ENCODE measurements around the gene GLT1D1.
A peak's percentile ranks its signal among the peaks of the same experiment; 100 is the strongest.

Gene GLT1D1

DNA sequence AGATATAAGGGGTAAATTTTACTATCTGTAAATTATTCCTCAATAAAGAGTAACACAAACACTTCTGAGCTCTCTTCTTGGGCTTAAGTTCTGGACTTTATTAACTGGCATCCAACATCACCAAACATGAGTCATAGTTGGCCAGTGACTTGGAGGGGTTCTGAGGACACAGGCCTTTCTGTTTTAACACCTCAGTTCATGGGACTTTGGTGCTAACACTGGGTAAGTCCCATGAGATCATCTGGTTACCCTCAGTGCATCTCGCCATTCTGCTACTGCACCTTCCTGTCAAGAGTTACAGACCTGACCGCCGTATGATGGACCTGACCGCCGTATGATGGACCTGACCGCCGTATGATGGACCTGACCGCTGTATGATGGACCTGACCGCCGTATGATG, 39.4 kb upstream of the GLT1D1 start:
- Histone ChIP-seq H3K4me1 (ENCODE audit: control insufficient read depth, insufficient read depth, low read length, poor library complexity, severe bottlenecking) (peaks cover 25% of the 10 kb centered on the region), H3K36me3 (ENCODE audit: control insufficient read depth, insufficient read depth, low read length) (peaks cover 43% of the 10 kb centered on the region), H3K27ac (ENCODE audit: low read depth, low read length, severe bottlenecking) (no peak overlapping the region), H3K9me3 (ENCODE audit: control insufficient read depth, low read length) (no peaks in the 10 kb centered on the region), H3K4me3 (ENCODE audit: extremely low read depth, insufficient read depth, low read length, poor library complexity, severe bottlenecking) (no peak overlapping the region)
- WGBS, 2 experiments (ENCODE audit: insufficient coverage in 2 of 2) = 77 to 78% methylated on average over 10 of the region's 10 CpGs

DNA sequence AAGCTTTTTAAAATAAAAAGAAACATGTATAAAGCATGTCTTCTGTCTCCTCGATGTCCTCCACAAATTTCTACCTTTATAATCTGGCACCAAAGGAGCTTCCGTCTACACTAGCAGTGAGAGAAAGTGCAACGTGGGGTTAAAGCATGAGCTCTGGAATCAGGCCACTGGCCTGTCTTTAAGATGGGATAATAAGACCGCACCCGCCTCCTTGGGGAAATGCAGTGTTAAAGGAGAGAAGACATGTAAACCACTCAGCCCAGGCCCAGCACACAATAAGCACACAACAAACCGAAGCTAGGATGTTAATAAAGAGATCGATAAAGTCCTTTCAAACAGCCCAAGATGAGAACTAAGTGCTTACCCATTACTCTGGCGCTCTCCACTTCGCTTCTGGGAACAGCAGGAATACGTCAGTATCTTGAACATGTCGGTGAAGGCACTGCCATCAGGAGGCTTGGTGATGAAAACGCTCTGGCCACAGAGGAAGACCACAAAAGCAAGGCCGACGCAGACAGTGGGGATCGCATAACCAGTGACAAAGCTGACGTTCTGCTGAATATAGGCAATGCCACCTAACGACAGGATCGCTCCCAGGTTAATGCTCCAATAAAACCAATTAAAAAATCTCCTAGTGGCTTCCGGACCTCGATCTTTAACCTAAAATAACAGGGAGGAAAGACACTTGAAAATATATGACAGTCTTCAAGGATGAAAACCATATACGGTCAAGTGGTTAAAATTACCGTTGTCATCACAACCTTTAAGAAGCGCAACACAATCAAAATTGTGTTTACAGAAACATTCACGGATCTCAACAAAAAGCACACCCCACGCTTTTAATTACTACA, 38.6 kb upstream of the GLT1D1 start:
- WGBS, 2 experiments (ENCODE audit: insufficient coverage in 2 of 2) = 93 to 94% methylated on average over 16 to 21 of the region's 25 CpGs
- Histone ChIP-seq H3K4me1 (ENCODE audit: control insufficient read depth, insufficient read depth, low read length, poor library complexity, severe bottlenecking) (peaks cover 25% of the 10 kb centered on the region), H3K27ac (ENCODE audit: low read depth, low read length, severe bottlenecking) (no peak overlapping the region), H3K4me3 (ENCODE audit: extremely low read depth, insufficient read depth, low read length, poor library complexity, severe bottlenecking) (no peak overlapping the region), H3K36me3 (ENCODE audit: control insufficient read depth, insufficient read depth, low read length) (peaks cover 36% of the 10 kb centered on the region), H3K9me3 (ENCODE audit: control insufficient read depth, low read length) (no peaks in the 10 kb centered on the region)

DNA sequence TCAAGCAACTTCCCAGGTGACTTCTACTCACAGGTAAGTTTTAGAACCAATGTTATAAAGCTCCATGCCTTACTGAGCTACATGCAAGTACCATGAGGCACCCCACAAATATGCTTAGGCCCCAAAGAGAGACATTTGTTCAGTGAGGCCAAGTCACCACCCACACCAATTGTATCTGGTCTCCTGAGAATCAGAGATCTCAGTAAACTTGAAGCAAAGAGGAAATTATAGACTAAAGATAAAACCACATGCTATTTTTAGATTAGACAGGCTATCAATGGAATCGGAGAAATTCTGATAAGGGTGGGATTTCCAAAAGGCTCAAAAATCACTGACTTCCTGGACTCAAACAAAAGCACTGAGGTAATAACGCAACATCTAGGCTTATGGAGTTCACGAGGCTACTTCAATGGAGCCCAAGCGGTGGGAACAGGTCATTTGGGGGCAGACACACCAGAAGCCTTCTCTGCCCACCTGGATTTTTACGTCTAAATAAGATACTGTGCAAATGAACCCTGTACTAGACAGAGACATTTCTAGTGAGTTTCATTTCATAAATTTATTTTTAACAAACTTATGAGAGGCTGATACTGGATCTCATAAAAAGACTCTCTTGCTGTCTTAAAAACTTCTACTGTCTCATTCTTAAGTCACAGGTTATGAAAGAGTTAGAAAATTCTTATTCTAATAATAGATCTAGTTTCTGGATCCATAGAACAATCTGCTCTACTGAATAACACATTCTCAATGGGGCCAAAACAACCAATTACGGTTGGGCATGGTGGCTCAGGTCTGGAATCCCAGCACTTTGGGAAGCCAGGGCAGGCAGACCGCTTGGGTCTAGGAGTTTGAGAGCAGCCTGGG, 37.3 kb upstream of the GLT1D1 start:
- no peak overlapping the region for H3K4me3 ChIP-seq (ENCODE audit: extremely low read depth, insufficient read depth, low read length, poor library complexity, severe bottlenecking)
- 88 to 94% methylated on average over 5 of the region's 7 CpGs for WGBS, 2 experiments (ENCODE audit: insufficient coverage in 2 of 2)
- peaks cover 35% of the 10 kb centered on the region for H3K36me3 ChIP-seq (ENCODE audit: control insufficient read depth, insufficient read depth, low read length)
- H3K9me3 ChIP-seq (ENCODE audit: control insufficient read depth, low read length) = no peaks in the 10 kb centered on the region
- no peak overlapping the region for H3K27ac ChIP-seq (ENCODE audit: low read depth, low read length, severe bottlenecking)
- peaks cover 17% of the 10 kb centered on the region for H3K4me1 ChIP-seq (ENCODE audit: control insufficient read depth, insufficient read depth, low read length, poor library complexity, severe bottlenecking)

DNA sequence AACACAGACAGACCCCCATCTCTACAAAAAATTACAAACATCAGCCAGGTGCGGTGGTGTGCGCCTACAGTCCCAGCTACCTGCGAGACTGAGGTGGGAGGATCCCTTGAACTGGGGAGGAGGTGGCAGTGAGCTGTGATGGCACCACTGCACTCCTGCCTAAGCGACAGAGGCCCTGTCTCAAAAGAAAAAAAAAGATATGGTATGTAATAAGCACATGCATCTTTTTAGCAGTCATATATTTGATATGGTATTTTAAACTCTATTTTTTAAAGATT, 36.7 kb upstream of the GLT1D1 start:
- WGBS, 2 experiments (ENCODE audit: insufficient coverage in 2 of 2) = no CpG with 5 or more reads among the region's 4 CpGs
- no peak overlapping the region for H3K4me3 ChIP-seq (ENCODE audit: extremely low read depth, insufficient read depth, low read length, poor library complexity, severe bottlenecking)
- H3K9me3 ChIP-seq (ENCODE audit: control insufficient read depth, low read length) = no peaks in the 10 kb centered on the region
- H3K36me3 ChIP-seq (ENCODE audit: control insufficient read depth, insufficient read depth, low read length) = peaks cover 37% of the 10 kb centered on the region
- peaks cover 13% of the 10 kb centered on the region for H3K4me1 ChIP-seq (ENCODE audit: control insufficient read depth, insufficient read depth, low read length, poor library complexity, severe bottlenecking)
- no peak overlapping the region for H3K27ac ChIP-seq (ENCODE audit: low read depth, low read length, severe bottlenecking)

DNA sequence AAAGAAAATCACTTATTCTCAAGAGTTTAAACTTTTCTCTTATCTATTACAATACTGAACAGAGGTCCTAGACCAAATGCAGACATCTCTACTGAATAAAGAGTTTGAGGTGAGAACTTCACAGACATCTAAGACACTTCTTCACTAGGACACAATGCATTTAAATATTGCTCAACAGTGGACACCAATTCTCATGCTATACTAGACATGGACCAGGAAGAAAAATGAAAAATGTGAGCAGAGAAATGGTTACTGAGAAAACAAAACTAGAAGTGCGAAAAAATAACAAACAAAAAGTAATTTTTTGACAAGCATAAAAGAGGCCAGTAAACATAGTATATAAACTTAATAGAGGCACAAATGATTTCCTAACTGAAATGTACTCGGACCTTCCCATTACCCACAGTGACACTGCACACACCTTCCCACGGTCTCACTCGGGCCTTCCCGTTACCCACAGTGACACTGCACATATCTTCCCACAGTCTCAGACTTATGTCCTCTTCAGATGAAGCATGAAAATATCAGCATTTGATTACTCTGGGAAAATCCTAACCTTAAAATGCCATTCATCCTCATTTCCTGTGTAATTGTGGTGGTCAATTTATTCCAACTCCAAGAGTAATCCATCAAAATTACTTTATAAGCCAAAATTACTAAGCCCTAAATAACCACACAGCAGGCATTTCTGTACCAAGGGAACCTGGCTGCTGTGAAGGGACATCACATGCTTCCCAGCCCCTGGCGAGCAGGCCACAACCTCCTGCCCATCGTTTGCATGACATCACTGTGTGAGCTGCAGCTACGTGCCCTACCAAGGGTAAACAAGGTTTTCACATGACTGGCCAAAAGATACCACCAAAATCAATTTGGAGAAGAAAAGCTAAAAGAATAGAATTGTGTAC, 35.9 kb upstream of the GLT1D1 start:
- H3K36me3 ChIP-seq (ENCODE audit: control insufficient read depth, insufficient read depth, low read length) = peaks cover 42% of the 10 kb centered on the region
- peak overlapping the region; percentile 47 for H3K27ac ChIP-seq (ENCODE audit: low read depth, low read length, severe bottlenecking)
- H3K9me3 ChIP-seq (ENCODE audit: control insufficient read depth, low read length) = no peaks in the 10 kb centered on the region
- peaks cover 13% of the 10 kb centered on the region for H3K4me1 ChIP-seq (ENCODE audit: control insufficient read depth, insufficient read depth, low read length, poor library complexity, severe bottlenecking)
- no peak overlapping the region for H3K4me3 ChIP-seq (ENCODE audit: extremely low read depth, insufficient read depth, low read length, poor library complexity, severe bottlenecking)
- WGBS, 2 experiments (ENCODE audit: insufficient coverage in 2 of 2) = 77 to 85% methylated on average over 6 of the region's 8 CpGs

DNA sequence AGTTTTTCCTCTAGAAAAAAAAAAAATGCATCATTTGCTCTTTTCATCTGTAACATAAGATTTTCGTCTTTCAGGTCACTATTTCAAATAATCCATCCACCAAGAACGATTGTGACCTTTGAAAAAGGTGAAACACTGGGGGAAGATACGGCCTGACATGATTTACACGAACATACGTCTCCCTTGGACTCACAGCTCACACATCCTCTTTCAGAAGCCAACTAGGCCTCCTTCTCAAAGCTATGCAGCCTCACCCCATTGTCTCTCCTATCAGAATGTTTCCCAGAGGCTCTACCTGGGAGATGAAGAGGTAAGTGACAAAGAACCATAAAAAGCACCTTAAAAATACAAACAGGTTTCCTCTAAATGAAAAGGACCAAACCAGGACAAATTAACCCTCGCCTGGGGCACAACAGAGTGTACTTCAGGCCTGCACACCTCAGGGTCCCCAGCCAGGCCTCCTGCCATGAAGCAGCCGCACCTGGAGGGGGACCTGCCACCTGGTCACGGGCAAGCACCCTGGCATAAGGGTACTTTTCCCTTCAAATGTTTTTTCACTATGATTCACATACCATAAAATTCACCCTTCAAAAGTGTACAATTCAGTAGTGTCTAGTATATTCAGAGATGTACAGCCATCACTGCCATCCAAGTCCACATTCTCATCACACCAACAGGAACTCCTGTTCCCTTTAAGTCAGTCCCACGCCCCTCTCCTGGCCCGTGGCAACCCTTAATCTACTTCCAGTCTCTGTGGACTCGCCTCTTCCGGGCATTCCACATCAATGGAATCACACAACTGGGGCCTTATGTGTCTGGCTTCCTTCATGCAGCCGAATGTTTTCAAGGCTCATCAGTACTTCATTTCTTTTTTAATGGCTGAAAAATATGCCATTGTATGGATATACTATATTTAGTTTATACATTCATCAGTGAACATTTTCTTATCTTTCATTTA, 34.9 kb upstream of the GLT1D1 start:
- Histone ChIP-seq H3K4me1 (ENCODE audit: control insufficient read depth, insufficient read depth, low read length, poor library complexity, severe bottlenecking) (peaks cover 13% of the 10 kb centered on the region), H3K27ac (ENCODE audit: low read depth, low read length, severe bottlenecking) (peak overlapping the region; percentile 47), H3K4me3 (ENCODE audit: extremely low read depth, insufficient read depth, low read length, poor library complexity, severe bottlenecking) (no peak overlapping the region), H3K9me3 (ENCODE audit: control insufficient read depth, low read length) (no peaks in the 10 kb centered on the region), H3K36me3 (ENCODE audit: control insufficient read depth, insufficient read depth, low read length) (peaks cover 32% of the 10 kb centered on the region)
- WGBS, 2 experiments (ENCODE audit: insufficient coverage in 2 of 2) = 82 to 92% methylated on average over 5 to 12 of the region's 13 CpGs

DNA sequence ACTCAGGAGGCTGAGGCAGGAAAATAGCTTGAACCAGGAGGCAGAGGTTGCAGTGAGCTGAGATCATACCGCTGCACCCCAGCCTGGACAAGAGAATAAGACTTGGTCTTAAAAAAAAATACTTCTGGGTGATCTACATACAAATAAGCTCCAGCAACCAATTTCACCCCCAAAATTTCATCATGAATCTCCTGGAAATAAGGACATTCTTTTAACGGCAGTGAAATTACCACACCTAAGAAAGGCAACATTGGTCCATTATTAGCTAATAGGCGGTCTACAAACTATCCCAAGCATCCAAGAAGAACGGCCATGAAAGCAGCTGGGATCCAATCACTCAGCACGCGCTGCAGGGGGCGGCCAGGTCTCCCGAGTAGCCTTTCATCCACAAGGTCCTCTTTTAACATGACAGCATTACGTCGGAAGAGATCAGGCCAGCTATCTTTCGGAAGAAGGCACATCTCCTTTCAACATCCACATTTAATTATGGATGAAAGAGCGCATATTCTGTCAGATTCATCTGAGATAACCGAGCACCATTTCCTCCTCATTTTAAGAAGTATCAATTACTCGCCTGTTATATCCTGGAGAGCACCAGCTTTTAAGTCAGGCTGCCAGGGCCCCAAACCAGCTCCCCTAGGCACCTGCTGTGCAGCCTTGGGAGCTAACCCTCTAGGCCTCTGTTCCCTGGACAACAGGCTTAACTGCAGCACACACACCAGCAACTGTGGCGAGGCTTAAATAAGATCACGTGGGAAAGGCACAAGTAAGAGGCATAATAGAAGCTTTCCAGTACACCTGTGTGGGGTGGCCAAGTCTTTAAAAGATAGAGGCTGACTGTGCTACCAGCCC, 33.8 kb upstream of the GLT1D1 start:
- 77 to 80% methylated on average over 15 to 16 of the region's 16 CpGs for WGBS, 2 experiments (ENCODE audit: insufficient coverage in 2 of 2)

DNA sequence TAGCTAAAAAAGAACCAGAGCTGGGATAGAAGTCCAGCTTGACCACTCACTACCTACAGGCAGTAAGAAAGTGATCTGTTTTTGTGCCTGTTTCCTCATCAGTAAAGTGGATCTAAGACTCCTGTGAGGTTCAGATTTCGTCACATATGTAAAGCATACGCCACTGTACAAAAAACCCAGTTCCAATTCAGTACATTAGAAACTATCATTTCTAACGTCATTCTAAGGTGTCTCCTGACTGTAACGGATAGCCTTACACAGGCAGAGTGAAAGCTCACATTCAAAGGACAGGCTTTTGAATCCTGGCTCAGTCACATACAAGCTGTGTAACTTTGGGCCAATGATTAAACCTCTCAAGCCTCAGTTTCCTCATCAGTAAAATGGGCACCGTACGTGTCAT, 33.0 kb upstream of the GLT1D1 start:
- no peak overlapping the region for H3K27ac ChIP-seq (ENCODE audit: low read depth, low read length, severe bottlenecking)
- H3K9me3 ChIP-seq (ENCODE audit: control insufficient read depth, low read length) = no peaks in the 10 kb centered on the region
- peaks cover 17% of the 10 kb centered on the region for H3K4me1 ChIP-seq (ENCODE audit: control insufficient read depth, insufficient read depth, low read length, poor library complexity, severe bottlenecking)
- H3K4me3 ChIP-seq (ENCODE audit: extremely low read depth, insufficient read depth, low read length, poor library complexity, severe bottlenecking) = no peak overlapping the region
- 84 to 94% methylated on average over 6 of the region's 6 CpGs for WGBS, 2 experiments (ENCODE audit: insufficient coverage in 2 of 2)
- H3K36me3 ChIP-seq (ENCODE audit: control insufficient read depth, insufficient read depth, low read length) = peaks cover 15% of the 10 kb centered on the region

More for the DNA sequence above, 33.8 kb upstream of the GLT1D1 start:
- no peaks in the 10 kb centered on the region for H3K9me3 ChIP-seq (ENCODE audit: control insufficient read depth, low read length)
- no peak overlapping the region for H3K4me3 ChIP-seq (ENCODE audit: extremely low read depth, insufficient read depth, low read length, poor library complexity, severe bottlenecking)
- peaks cover 14% of the 10 kb centered on the region for H3K4me1 ChIP-seq (ENCODE audit: control insufficient read depth, insufficient read depth, low read length, poor library complexity, severe bottlenecking)
- no peak overlapping the region for H3K27ac ChIP-seq (ENCODE audit: low read depth, low read length, severe bottlenecking)
- peaks cover 22% of the 10 kb centered on the region for H3K36me3 ChIP-seq (ENCODE audit: control insufficient read depth, insufficient read depth, low read length)

DNA sequence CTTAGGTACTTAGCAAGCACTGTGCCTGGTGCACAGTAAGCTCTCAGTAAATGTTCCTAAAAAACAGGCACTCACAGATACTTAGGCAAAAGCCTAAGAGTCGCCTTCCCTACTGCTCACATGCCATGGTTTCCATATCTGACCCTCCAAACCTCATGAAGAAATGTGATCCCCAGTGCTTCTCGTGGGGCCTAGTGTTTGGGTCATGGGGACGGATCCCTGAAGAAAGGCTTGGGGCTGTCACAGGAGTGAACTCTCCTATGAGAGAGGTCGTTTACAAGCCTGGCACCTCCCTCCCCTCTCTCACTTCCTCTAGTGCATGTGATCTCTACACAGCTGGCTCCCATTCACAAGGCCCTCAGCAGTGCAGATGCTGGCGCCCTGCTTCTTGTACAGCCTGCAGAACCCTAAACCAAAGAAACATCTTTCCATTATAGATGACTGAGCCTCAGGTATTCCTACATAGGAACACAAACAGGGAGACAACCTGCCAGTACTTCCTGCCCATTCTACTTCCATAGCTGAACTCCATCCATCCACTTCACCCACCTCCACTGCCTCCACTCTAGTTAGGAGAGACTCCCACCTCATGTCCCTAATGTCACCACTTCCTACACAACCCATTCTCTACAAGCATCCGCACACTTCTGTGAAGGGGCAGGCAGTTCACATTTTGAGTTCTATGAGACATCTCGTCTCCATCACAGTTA, 32.4 kb upstream of the GLT1D1 start:
- H3K4me3 ChIP-seq (ENCODE audit: extremely low read depth, insufficient read depth, low read length, poor library complexity, severe bottlenecking) = no peak overlapping the region
- 74 to 87% methylated on average over 3 to 6 of the region's 7 CpGs for WGBS, 2 experiments (ENCODE audit: insufficient coverage in 2 of 2)
- peaks cover 13% of the 10 kb centered on the region for H3K36me3 ChIP-seq (ENCODE audit: control insufficient read depth, insufficient read depth, low read length)
- no peak overlapping the region for H3K27ac ChIP-seq (ENCODE audit: low read depth, low read length, severe bottlenecking)
- H3K9me3 ChIP-seq (ENCODE audit: control insufficient read depth, low read length) = no peaks in the 10 kb centered on the region
- H3K4me1 ChIP-seq (ENCODE audit: control insufficient read depth, insufficient read depth, low read length, poor library complexity, severe bottlenecking) = peaks cover 17% of the 10 kb centered on the region
